H1 (cell line): Measurements from ENCODE around the gene ADAMTS3. TPM values are rescaled to one million over a fixed set of nuclear protein-coding genes. Genes with fewer than 3 reads are reported as not detected.

Experiments
- CTCF ChIA-PET: fragments of 300-600 bp; sonication (Branson Sonifier 250); formaldehyde crosslinking; loops from one replicate; lab custom pipeline; 2021; ENCODE audit not compliant: partially characterized antibody; lab: Charles Lee
- POLR2A ChIA-PET: fragments of 300-600 bp; sonication (Branson Sonifier 250); formaldehyde crosslinking; loops from one replicate; lab custom pipeline; 2021; ENCODE audit warnings: inconsistent platforms; ENCODE audit not compliant: partially characterized antibody; lab: Charles Lee
- DNase-seq, 2 experiments: peaks; one replicate each; pipeline versions ENCODE4 v3.0.0 to v3.0.0-alpha.2; 2010 to 2022; ENCODE audit warnings: low spot score in 2 of 2, low read depth in 1 of 2, mixed read lengths in 1 of 2
- FAIRE-seq: peaks from 2 replicates; lab custom pipeline; 2011; peaks lifted over from hg19 to GRCh38; lab: Jason Lieb, UNC
- H2AFZ ChIP-seq: 2 replicates; pipeline ENCODE4 v1.8.1; 2012; ENCODE audit warnings: low read length, inconsistent platforms
- H2AK5ac ChIP-seq: 2 replicates; pipeline ENCODE4 v1.6.1; 2013; ENCODE audit warnings: low read depth, low read length
- H2BK120ac ChIP-seq: replicated peaks from 2 replicates; pipeline ENCODE3; 2013; ENCODE audit warnings: low read depth, low read length, inconsistent platforms
- H2BK12ac ChIP-seq: 2 replicates; pipeline ENCODE4 v1.6.1; 2013; ENCODE audit warnings: low read depth, low read length
- H2BK15ac ChIP-seq: 2 replicates; pipeline ENCODE4 v1.6.1; 2013; ENCODE audit warnings: low read length
- H2BK20ac ChIP-seq: 2 replicates; pipeline ENCODE4 v1.6.1; 2013; ENCODE audit warnings: low read length
- H2BK5ac ChIP-seq: 2 replicates; pipeline ENCODE4 v1.6.1; 2013; ENCODE audit warnings: low read depth, low read length
- H3K14ac ChIP-seq: 2 replicates; pipeline ENCODE4 v1.6.1; 2013; ENCODE audit warnings: inconsistent platforms; ENCODE audit not compliant: insufficient read length
- H3K18ac ChIP-seq: 2 replicates; pipeline ENCODE4 v1.6.1; 2013; ENCODE audit warnings: low read length; ENCODE audit errors: extremely low read depth
- H3K23ac ChIP-seq: 2 replicates; pipeline ENCODE4 v1.6.1; 2013; ENCODE audit warnings: inconsistent platforms; ENCODE audit not compliant: insufficient read length
- H3K23me2 ChIP-seq: 2 replicates; pipeline ENCODE4 v1.6.1; 2013; ENCODE audit warnings: low read depth, low read length
- H3K27ac ChIP-seq: 2 replicates; pipeline ENCODE4 v1.6.1; 2011; ENCODE audit warnings: low read depth, low read length, inconsistent platforms
- H3K27me3 ChIP-seq, 4 experiments: replicated peaks in 1 of 4; 1 replicate in 1 of 4; 2 replicates in 3 of 4; pipeline versions ENCODE4 v1.6.1 to v1.8.1; 2011 to 2013; ENCODE audit warnings: low read length in 3 of 4, mild to moderate bottlenecking in 3 of 4, inconsistent platforms in 2 of 4, mixed read lengths in 2 of 4, moderate library complexity in 1 of 4; ENCODE audit not compliant: control insufficient read depth in 3 of 4, insufficient read depth in 3 of 4; ENCODE audit errors: extremely low read depth in 1 of 4
- H3K36me3 ChIP-seq, 4 experiments: 2 replicates each; pipeline versions ENCODE4 v1.6.1 to v1.8.1; 2011 to 2013; ENCODE audit warnings: mild to moderate bottlenecking in 4 of 4, low read length in 3 of 4, moderate library complexity in 2 of 4, control low read depth in 1 of 4, inconsistent platforms in 1 of 4; ENCODE audit not compliant: insufficient read depth in 4 of 4, control insufficient read depth in 2 of 4
- H3K4ac ChIP-seq: replicated peaks from 2 replicates; pipeline ENCODE3; 2013; ENCODE audit warnings: low read length, low read depth, mixed read lengths, inconsistent platforms; ENCODE audit not compliant: insufficient read length
- H3K4me1 ChIP-seq, 4 experiments: replicated peaks in 1 of 4; 1 replicate in 1 of 4; 2 replicates in 3 of 4; pipeline versions ENCODE4 v1.6.1 to v1.8.1; 2011 to 2013; ENCODE audit warnings: low read length in 3 of 4, inconsistent platforms in 2 of 4, mixed read lengths in 1 of 4; ENCODE audit not compliant: insufficient read depth in 4 of 4, control insufficient read depth in 3 of 4
- H3K4me2 ChIP-seq, 2 experiments: 2 replicates each; pipeline versions ENCODE4 v1.6.1 to v1.8.1; 2011 to 2013; ENCODE audit warnings: low read depth in 2 of 2, low read length in 2 of 2, control low read depth in 1 of 2, inconsistent platforms in 1 of 2, mild to moderate bottlenecking in 1 of 2; ENCODE audit not compliant: insufficient read depth in 1 of 2
- H3K4me3 ChIP-seq, 4 experiments: fragments of 200-600, 300-600 bp in 1 of 4; sonication (generic), shearing (Covaris generic), sonication (Bioruptor Twin) in 1 of 4; 2 replicates each; pipeline versions ENCODE4 v1.5.1 to v1.8.1; 2011 to 2016; ENCODE audit warnings: low read length in 4 of 4, low read depth in 3 of 4, control low read depth in 2 of 4, inconsistent platforms in 2 of 4, mild to moderate bottlenecking in 2 of 4, mixed read lengths in 1 of 4, moderate library complexity in 1 of 4; ENCODE audit not compliant: insufficient read depth in 2 of 4; ENCODE audit errors: extremely low read depth in 1 of 4
- H3K56ac ChIP-seq: replicated peaks from 2 replicates; pipeline ENCODE3; 2013; ENCODE audit warnings: low read depth, mild to moderate bottlenecking, mixed read lengths, low read length, inconsistent platforms; ENCODE audit not compliant: insufficient read length
- H3K79me1 ChIP-seq: 2 replicates; pipeline ENCODE4 v1.6.1; 2013; ENCODE audit warnings: low read depth, low read length, control low read depth
- H3K79me2 ChIP-seq, 2 experiments: 2 replicates each; pipeline versions ENCODE4 v1.6.1 to v1.8.1; 2012 to 2013; ENCODE audit warnings: low read length in 2 of 2, mild to moderate bottlenecking in 2 of 2, inconsistent platforms in 1 of 2; ENCODE audit not compliant: insufficient read depth in 2 of 2, control insufficient read depth in 1 of 2
- H3K9ac ChIP-seq, 4 experiments: replicated peaks in 1 of 4; 1 replicate in 1 of 4; 2 replicates in 3 of 4; pipeline versions ENCODE4 v1.6.1 to v1.8.1; 2011 to 2013; ENCODE audit warnings: low read depth in 3 of 4, low read length in 3 of 4, control low read depth in 2 of 4, mild to moderate bottlenecking in 2 of 4, moderate library complexity in 2 of 4, inconsistent platforms in 1 of 4; ENCODE audit errors: extremely low read depth in 1 of 4
- H3K9me3 ChIP-seq, 2 experiments: 2 replicates each; pipeline versions ENCODE4 v1.6.1 to v1.8.1; 2012 to 2013; ENCODE audit warnings: mild to moderate bottlenecking in 2 of 2, moderate library complexity in 2 of 2, control low read depth in 1 of 2, inconsistent platforms in 1 of 2, low read depth in 1 of 2, low read length in 1 of 2, mixed read lengths in 1 of 2; ENCODE audit not compliant: insufficient read depth in 2 of 2
- H4K20me1 ChIP-seq, 2 experiments: replicated peaks in 1 of 2; 2 replicates each; pipeline versions ENCODE3 to v1.8.1; 2011 to 2013; ENCODE audit warnings: inconsistent platforms in 2 of 2, low read length in 2 of 2, mild to moderate bottlenecking in 1 of 2; ENCODE audit not compliant: insufficient read depth in 2 of 2, control insufficient read depth in 1 of 2
- H4K5ac ChIP-seq: 2 replicates; pipeline ENCODE4 v1.6.1; 2013; ENCODE audit warnings: low read length, low read depth, mixed read lengths, inconsistent platforms; ENCODE audit not compliant: insufficient read length
- H4K8ac ChIP-seq: 2 replicates; pipeline ENCODE4 v1.8.0; 2013; ENCODE audit warnings: mild to moderate bottlenecking, moderate library complexity, low read length, inconsistent platforms; ENCODE audit not compliant: insufficient read depth; ENCODE audit errors: extremely low read depth
- H4K91ac ChIP-seq: replicated peaks from 2 replicates; pipeline ENCODE3; 2013; ENCODE audit warnings: low read length, mixed read lengths, inconsistent platforms; ENCODE audit not compliant: insufficient read length
- ATF2 ChIP-seq: IDR thresholded peaks from 2 replicates; pipeline ENCODE4 v1.6.1; 2012; ENCODE audit warnings: low read length, inconsistent platforms
- CTBP2 ChIP-seq: IDR thresholded peaks from 2 replicates; pipeline ENCODE4 v1.7.0; 2011; ENCODE audit warnings: borderline replicate concordance, mild to moderate bottlenecking, moderate library complexity, mixed read lengths, low read length; ENCODE audit not compliant: insufficient read depth, insufficient read length
- EZH2 ChIP-seq: fragments of 200-600 bp; sonication (generic); IDR thresholded peaks from 2 replicates; pipeline ENCODE4 v1.7.1; 2012; ENCODE audit warnings: low read depth, mild to moderate bottlenecking, moderate library complexity, low read length, inconsistent platforms; ENCODE audit not compliant: severe bottlenecking
- GABPA ChIP-seq: IDR thresholded peaks from 2 replicates; pipeline ENCODE4 v1.6.1; 2011; ENCODE audit warnings: mild to moderate bottlenecking, low read length, moderate library complexity, borderline replicate concordance; ENCODE audit not compliant: insufficient read depth
- NANOG ChIP-seq: IDR thresholded peaks from 2 replicates; pipeline ENCODE4 v1.6.1; 2011; ENCODE audit warnings: low read length, low read depth, mild to moderate bottlenecking, inconsistent platforms; ENCODE audit not compliant: insufficient read depth, poor library complexity, severe bottlenecking
- PHF8 ChIP-seq: fragments of 200-600 bp; sonication (generic); conservative IDR thresholded peaks from 2 replicates; pipeline ENCODE4 v1.7.1; 2012; ENCODE audit warnings: low read depth, mild to moderate bottlenecking, inconsistent platforms, low read length, moderate library complexity
- POLR2A ChIP-seq, 2 experiments: IDR thresholded peaks; 1 replicate in 1 of 2; 2 replicates in 1 of 2; pipeline ENCODE4 v1.6.1; 2011; ENCODE audit warnings: low read depth in 2 of 2, low read length in 2 of 2, mild to moderate bottlenecking in 2 of 2; ENCODE audit errors: control extremely low read depth in 1 of 2
- RAD21 ChIP-seq, 2 experiments: IDR thresholded peaks in 1 of 2; conservative IDR thresholded peaks in 1 of 2; 2 replicates each; pipeline ENCODE4 v1.6.1; 2011; ENCODE audit warnings: low read depth in 2 of 2, low read length in 2 of 2, improper control_type of control experiment in 1 of 2, inconsistent platforms in 1 of 2, mild to moderate bottlenecking in 1 of 2, moderate library complexity in 1 of 2
- SIX5 ChIP-seq: IDR thresholded peaks from 2 replicates; pipeline ENCODE4 v1.6.1; 2011; ENCODE audit warnings: mild to moderate bottlenecking, low read depth, low read length
- TAF7 ChIP-seq: optimal IDR thresholded peaks from 2 replicates; pipeline ENCODE3; 2011; ENCODE audit warnings: low read depth, mild to moderate bottlenecking, inconsistent platforms, low read length, moderate library complexity, borderline replicate concordance
- TCF12 ChIP-seq: IDR thresholded peaks from 2 replicates; pipeline ENCODE4 v1.6.1; 2011; ENCODE audit warnings: low read depth, mild to moderate bottlenecking, low read length
- YY1 ChIP-seq: IDR thresholded peaks from 2 replicates; pipeline ENCODE4 v1.6.1; 2011; ENCODE audit warnings: low read depth, mild to moderate bottlenecking, low read length
- WGBS, 2 experiments: shearing (Covaris generic) in 1 of 2; methylation state at CpG; one replicate each; pipeline versions ENCODE4 v1.1.6 to v1.1.7; 2013 to 2015; ENCODE audit warnings: low lambda C conversion rate in 2 of 2, mixed read lengths in 2 of 2, inconsistent platforms in 1 of 2, low coverage in 1 of 2, missing lambda C conversion rate in 1 of 2; ENCODE audit not compliant: insufficient replicate concordance in 2 of 2, insufficient coverage in 1 of 2, insufficient read length in 1 of 2; ENCODE audit errors: extremely low coverage in 1 of 2, missing lambda C conversion rate in 1 of 2; 5-methylcytosine and 5-hydroxymethylcytosine counted together
- polyA plus RNA-seq, 7 experiments: library from polyadenylated mRNA; depleted of rRNA in 3 of 7; stranded (reverse) in 5 of 7; unstranded in 2 of 7; fragments of >200 nt in 5 of 7; fragments of 200-250 nt in 2 of 7; gene quantifications; 1 replicate in 5 of 7; 2 replicates in 1 of 7; 4 replicates in 1 of 7; pipeline versions ENCODE4 v1.2.1 to v1.2.3, GENCODE V29; 2011 to 2013; ENCODE audit warnings: missing spikeins in 2 of 7, mixed read lengths in 2 of 7
- total RNA-seq: library from RNA; stranded (reverse); fragmentation: NEBNext Ultra II Directional; extraction: Animal tissue kit (Norgen Biotek cat#: 25700); gene quantifications from 2 replicates; pipeline ENCODE4 v1.2.1, GENCODE V29; 2021

The ADAMTS3 gene
- total and polyA plus RNA-seq, 2 of the 8 experiments (the other 6 are each of a cell fraction or from before 2014, with no cell fraction given): 1.3 to 3.4 TPM

GRCh38 chr4:72305620-72306019, 263.4 kb downstream of the ADAMTS3 start:
- Histone ChIP-seq H3K23ac (no peak overlapping the region), H3K14ac (no peak overlapping the region), H2BK12ac (no peak overlapping the region), H2BK15ac (no peak overlapping the region), H4K91ac (no peak overlapping the region), H2AK5ac (no peak overlapping the region), H3K18ac (no peak overlapping the region), H2BK5ac (no peak overlapping the region), H3K9ac (no peak overlapping the region)
- FAIRE-seq: no peak
- DNase-seq: no peak
- TF ChIP-seq EZH2 (no peak), CTBP2 (no peak), YY1 (no peak), NANOG (no peak), PHF8 (no peak), SIX5 (no peak), GABPA (no peak), TAF7 (no peak), ATF2 (no peak), TCF12 (no peak), POLR2A (IDR thresholded peaks at IDR 0.05; ENCODE audit: control extremely low read depth in 1 of 2, low read depth in 2 of 2, low read length in 2 of 2) (no peak), RAD21 (IDR thresholded peaks at IDR 0.05 in 1 of 2, conservative IDR thresholded peaks at IDR 0.05 in 1 of 2; ENCODE audit: low read depth in 2 of 2, low read length in 2 of 2) (no peak)
- TF ChIP-seq, all 59 proteins: peak for 0
- no peak overlapping the region for H4K8ac ChIP-seq
- H3K23me2 ChIP-seq: no peaks in the 10 kb centered on the region
- H2BK120ac ChIP-seq: no peak overlapping the region
- H3K9me3 ChIP-seq: peaks cover 0 to 3% of the 10 kb centered on the region in 2 experiments; a peak in 1 of 4 replicates
- H3K36me3 ChIP-seq: no peaks in the 10 kb centered on the region
- H3K27me3 ChIP-seq: peaks cover 0 to 1% (median 0%) of the 10 kb centered on the region in 4 experiments; a peak in 1 of 7 replicates
- H3K56ac ChIP-seq: no peak overlapping the region
- 93% methylated on average over 9 of the region's 9 CpGs; no CpG with 5 or more reads in 1 of the 2 experiments for WGBS, 2 experiments
- no peak overlapping the region for H2AFZ ChIP-seq
- H3K79me2 ChIP-seq: no peaks in the 10 kb centered on the region
- POLR2A ChIA-PET: no interaction called here
- no peak overlapping the region for H3K27ac ChIP-seq
- no peak overlapping the region for H4K5ac ChIP-seq
- no peak overlapping the region for H3K4ac ChIP-seq
- no peak overlapping the region for H3K4me3 ChIP-seq
- no peaks in the 10 kb centered on the region for H4K20me1 ChIP-seq
- CTCF ChIA-PET: interaction anchor here (0.6 to 1.7 kb wide), 3 partner anchors 19 to 567 kb away, joined by 3 to 5 read pairs (median 3); no protein-coding TSS in a partner anchor
- H3K4me1 ChIP-seq: no peaks in the 10 kb centered on the region
- no peak overlapping the region for H2BK20ac ChIP-seq
- H3K4me2 ChIP-seq: no peak overlapping the region
- H3K79me1 ChIP-seq: no peaks in the 10 kb centered on the region
